ENCODE measurements around the gene CBR1. TPM values are rescaled to one million over a fixed set of nuclear protein-coding genes. Genes with fewer than 3 reads are reported as not detected.

CBR1 gene
- total RNA-seq, 1 donor from 2014 or later = 20.3 TPM

DNA sequence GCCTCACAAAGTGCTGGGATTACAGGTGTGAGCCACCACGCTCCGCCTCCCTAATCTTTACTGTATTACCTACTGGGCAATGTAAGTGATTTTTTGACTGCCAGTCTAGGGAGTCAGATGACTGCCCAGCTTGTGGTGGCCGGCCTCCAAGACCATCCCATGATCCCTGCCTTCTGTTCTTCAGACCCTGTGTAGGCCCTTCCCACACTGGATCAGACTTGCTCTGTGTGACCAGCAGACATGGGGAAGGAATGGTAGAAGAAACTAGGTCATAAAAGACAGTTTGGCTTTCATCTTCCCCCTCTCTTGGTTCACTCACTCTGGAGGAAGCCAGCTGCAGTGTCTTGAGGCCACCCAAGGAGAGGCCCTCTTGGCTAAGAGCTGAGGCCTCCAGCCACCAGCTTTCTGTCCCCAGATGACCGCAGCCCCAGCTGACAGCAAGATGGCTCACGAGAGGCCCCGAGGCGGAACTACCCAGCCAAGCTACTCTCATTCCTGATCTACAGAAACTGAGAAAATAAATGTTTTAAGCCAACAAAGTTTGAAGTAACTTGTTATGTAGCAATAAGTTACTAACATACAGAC, 50.6 kb downstream of the CBR1 start:
- Histone ChIP-seq H3K4me1 (ENCODE audit: insufficient read depth, low read length) (no peaks in the 10 kb centered on the region), H3K27me3 (ENCODE audit: insufficient read depth, low read length) (no peaks in the 10 kb centered on the region), H3K4me3 (ENCODE audit: insufficient read depth, low read depth, low read length) (no peak overlapping the region), H3K4me2 (ENCODE audit: low read length) (no peak overlapping the region), H3K27ac (ENCODE audit: low read depth, low read length) (no peak overlapping the region), H3K79me2 (ENCODE audit: insufficient read depth, low read length) (no peaks in the 10 kb centered on the region), H3K9me3 (ENCODE audit: insufficient read depth, low read depth, low read length) (no peaks in the 10 kb centered on the region), H3K9ac (ENCODE audit: low read length) (no peak overlapping the region), H4K20me1 (ENCODE audit: insufficient read depth, low read length) (no peaks in the 10 kb centered on the region), H2AFZ (ENCODE audit: low read depth, low read length) (no peak overlapping the region), H3K36me3 (ENCODE audit: insufficient read depth, low read length) (no peaks in the 10 kb centered on the region)
- Mint-ChIP-seq H3K27me3 (ENCODE audit: low read depth, unreplicated experiment) (no peaks in the 10 kb centered on the region), H3K4me1 (ENCODE audit: low read depth, unreplicated experiment) (no peaks in the 10 kb centered on the region), H3K4me3 (ENCODE audit: unreplicated experiment) (no peak overlapping the region), H3K9me3 (ENCODE audit: unreplicated experiment) (no peaks in the 10 kb centered on the region), H3K27ac (ENCODE audit: unreplicated experiment) (no peak overlapping the region), H3K36me3 (ENCODE audit: low read depth, unreplicated experiment) (no peaks in the 10 kb centered on the region)
- TF ChIP-seq CTCF (IDR thresholded peaks at IDR 0.05; ENCODE audit: insufficient read depth, low read depth, low read length) (no peak), EZH2 (IDR thresholded peaks at IDR 0.05; ENCODE audit: insufficient read depth, low read length) (no peak)
- DNase-seq (ENCODE audit: low read depth) (no peak), FAIRE-seq (no peak)

Other genes starting within 250 kb of the CBR1 start
- 14.8 and 16.0 TPM in 2 replicates for gene SETD4, start 9.5 kb upstream of the CBR1 start, total RNA-seq
- 2.3 and 2.8 TPM in 2 replicates for gene CBR3, start 65.1 kb downstream of the CBR1 start, total RNA-seq
- 22.2 and 26.1 TPM in 2 replicates for gene DOP1B, start 86.8 kb downstream of the CBR1 start, total RNA-seq

All from astrocyte (in vitro differentiated cells and primary cell).